Muscle of leg (tissue), 11 donors: Measurements from ENCODE around the gene RAB31. TPM values are rescaled to one million over a fixed set of nuclear protein-coding genes. Genes with fewer than 3 reads are reported as not detected.

ENCODE experiments used
- DNase-seq: peaks from one replicate; pipeline ENCODE4 v3.0.0; 2013
- H3K27ac ChIP-seq: one replicate; pipeline ENCODE4 v1.5.1; 2013; ENCODE audit warnings: mild to moderate bottlenecking, low read length, control low read depth
- H3K27me3 ChIP-seq: one replicate; pipeline ENCODE4 v1.6.1; 2013; ENCODE audit warnings: low read length; ENCODE audit not compliant: control insufficient read depth, insufficient read depth
- H3K36me3 ChIP-seq: one replicate; pipeline ENCODE4 v1.6.1; 2013; ENCODE audit warnings: low read length; ENCODE audit not compliant: control insufficient read depth, insufficient read depth
- H3K4me1 ChIP-seq: one replicate; pipeline ENCODE4 v1.6.1; 2013; ENCODE audit warnings: low read length; ENCODE audit not compliant: control insufficient read depth, insufficient read depth
- H3K4me3 ChIP-seq: one replicate; pipeline ENCODE4 v1.5.1; 2013; ENCODE audit warnings: low read length, control low read depth
- H3K9me3 ChIP-seq: replicated peaks from 2 replicates; pipeline ENCODE4 v1.6.1; 2013; ENCODE audit warnings: low read depth, low read length; ENCODE audit not compliant: control insufficient read depth
- WGBS: methylation state at CpG from one replicate; pipeline ENCODE4 v1.1.5; 2013; ENCODE audit warnings: missing lambda C conversion rate; ENCODE audit not compliant: insufficient coverage; 5-methylcytosine and 5-hydroxymethylcytosine counted together
- polyA plus RNA-seq, 8 donors: library from polyadenylated mRNA; unstranded; fragments of 120-200 nt; gene quantifications; one replicate each; pipeline versions ENCODE4 v1.2.1 to v1.2.3, GENCODE V29; 2013; ENCODE audit warnings: inconsistent platforms in 1 of 8, low replicate concordance in 1 of 8; ENCODE audit not compliant: insufficient read length in 8 of 8, insufficient read depth in 1 of 8
- total RNA-seq: library from RNA; stranded (reverse); fragments of 120-200 nt; gene quantifications from one replicate; pipeline ENCODE4 v1.2.4, GENCODE V29; 2013

RAB31 gene
- total and polyA plus RNA-seq, 9 donors: 19.6 to 40.8 (median 27.6) TPM

- Histone ChIP-seq H3K27me3 (no peaks in the 10 kb centered on the region), H3K4me3 (peak overlapping the region; percentile 15), H3K36me3 (peaks cover 3% of the 10 kb centered on the region), H3K4me1 (peaks cover 6% of the 10 kb centered on the region), H3K9me3 (no peaks in the 10 kb centered on the region), H3K27ac (peak overlapping the region; percentile 25)
- peak; percentile 91 for DNase-seq
- WGBS: 29% methylated on average over 5 of the region's 9 CpGs
Measured at GRCh38 chr18:9796935-9797549, 88.9 kb downstream of the RAB31 start.

- H3K4me3 ChIP-seq: no peak overlapping the region
- H3K36me3 ChIP-seq: no peaks in the 10 kb centered on the region
- no peak overlapping the region for H3K27ac ChIP-seq
- peaks cover 3% of the 10 kb centered on the region for H3K9me3 ChIP-seq
- no peaks in the 10 kb centered on the region for H3K27me3 ChIP-seq
- DNase-seq: no peak
- peaks cover 28% of the 10 kb centered on the region for H3K4me1 ChIP-seq
- 86% methylated on average over 1 of the region's 4 CpGs for WGBS
Measured at GRCh38 chr18:9802175-9803062, 94.3 kb downstream of the RAB31 start.

GRCh38 chr18:9803063-9803697 lies 95.1 kb downstream of the RAB31 start:
- no peaks in the 10 kb centered on the region for H3K27me3 ChIP-seq
- peak overlapping the region; percentile 42 for H3K27ac ChIP-seq
- H3K4me3 ChIP-seq: no peak overlapping the region
- no peaks in the 10 kb centered on the region for H3K36me3 ChIP-seq
- H3K9me3 ChIP-seq: peaks cover 3% of the 10 kb centered on the region
- peaks cover 31% of the 10 kb centered on the region for H3K4me1 ChIP-seq
- no peak for DNase-seq
- WGBS: 90% methylated on average over 2 of the region's 6 CpGs

GRCh38 chr18:9803698-9804516 lies 95.8 kb downstream of the RAB31 start:
- Histone ChIP-seq H3K4me3 (no peak overlapping the region), H3K27ac (peak overlapping the region; percentile 42), H3K4me1 (peaks cover 37% of the 10 kb centered on the region), H3K36me3 (no peaks in the 10 kb centered on the region), H3K27me3 (no peaks in the 10 kb centered on the region), H3K9me3 (peaks cover 3% of the 10 kb centered on the region)
- peak; percentile 75 for DNase-seq
- WGBS: 75% methylated on average over 14 of the region's 19 CpGs

- H3K4me3 ChIP-seq: no peak overlapping the region
- no CpG with 5 or more reads among the region's 5 CpGs for WGBS
- peak overlapping the region; percentile 42 for H3K27ac ChIP-seq
- DNase-seq: peak; percentile 30
- no peaks in the 10 kb centered on the region for H3K36me3 ChIP-seq
- no peaks in the 10 kb centered on the region for H3K27me3 ChIP-seq
- peaks cover 3% of the 10 kb centered on the region for H3K9me3 ChIP-seq
- peaks cover 43% of the 10 kb centered on the region for H3K4me1 ChIP-seq
Measured at GRCh38 chr18:9804517-9805104, 96.5 kb downstream of the RAB31 start.

GRCh38 chr18:9806905-9807304 lies 98.8 kb downstream of the RAB31 start:
- H3K27me3 ChIP-seq: no peaks in the 10 kb centered on the region
- no peaks in the 10 kb centered on the region for H3K36me3 ChIP-seq
- no peak overlapping the region for H3K27ac ChIP-seq
- H3K9me3 ChIP-seq: peaks cover 3% of the 10 kb centered on the region
- DNase-seq: no peak
- no peak overlapping the region for H3K4me3 ChIP-seq
- WGBS: 93% methylated on average over 9 of the region's 9 CpGs
- H3K4me1 ChIP-seq: peaks cover 60% of the 10 kb centered on the region

GRCh38 chr18:9808295-9809241 lies 100.5 kb downstream of the RAB31 start:
- 23% methylated on average over 14 of the region's 21 CpGs for WGBS
- Histone ChIP-seq H3K9me3 (peaks cover 3% of the 10 kb centered on the region), H3K36me3 (no peaks in the 10 kb centered on the region), H3K27me3 (no peaks in the 10 kb centered on the region), H3K27ac (peak overlapping the region; percentile 89), H3K4me1 (peaks cover 58% of the 10 kb centered on the region), H3K4me3 (no peak overlapping the region)
- peak; percentile 90 for DNase-seq

GRCh38 chr18:9809697-9810096 lies 101.6 kb downstream of the RAB31 start:
- WGBS: 40% methylated on average over 2 of the region's 6 CpGs
- peaks cover 50% of the 10 kb centered on the region for H3K4me1 ChIP-seq
- peak overlapping the region; percentile 89 for H3K27ac ChIP-seq
- H3K36me3 ChIP-seq: no peaks in the 10 kb centered on the region
- DNase-seq: peak; percentile 57
- H3K9me3 ChIP-seq: peaks cover 3% of the 10 kb centered on the region
- no peaks in the 10 kb centered on the region for H3K27me3 ChIP-seq
- no peak overlapping the region for H3K4me3 ChIP-seq

GRCh38 chr18:9810299-9810698 lies 102.2 kb downstream of the RAB31 start:
- no peaks in the 10 kb centered on the region for H3K27me3 ChIP-seq
- no peak overlapping the region for H3K4me3 ChIP-seq
- H3K36me3 ChIP-seq: no peaks in the 10 kb centered on the region
- WGBS: no CpG with 5 or more reads among the region's 4 CpGs
- DNase-seq: peak; percentile 50
- H3K4me1 ChIP-seq: peaks cover 48% of the 10 kb centered on the region
- H3K9me3 ChIP-seq: peaks cover 2% of the 10 kb centered on the region
- H3K27ac ChIP-seq: peak overlapping the region; percentile 89
